ENCODE results near the gene ZNF235.

GRCh38 chr19:44306283-44306682, 1.5 kb upstream of the ZNF235 start:
- no peak for TF ChIP-seq CTCF (IDR thresholded peaks at IDR 0.05)
- no peak for TF ChIP-seq EZH2 (IDR thresholded peaks at IDR 0.05; ENCODE audit: borderline replicate concordance, insufficient read depth, low read depth, low read length, poor library complexity, severe bottlenecking)
